Liver (tissue), 3 donors: Measurements from ENCODE around the gene AMBN.

Source experiments
- EGR1 ChIP-seq, 2 donors: IDR thresholded peaks; 2 replicates each; pipeline ENCODE4 v1.6.1; 2016 to 2018; ENCODE audit warnings: antibody characterized with exemption in 2 of 2, low read depth in 2 of 2
- FOXA1 ChIP-seq: IDR thresholded peaks from 2 replicates; pipeline ENCODE4 v1.6.1; 2016; ENCODE audit warnings: antibody characterized with exemption
- GABPA ChIP-seq, 2 donors: IDR thresholded peaks in 1 of 2; conservative IDR thresholded peaks in 1 of 2; 2 replicates each; pipeline ENCODE4 v1.6.1; 2016; ENCODE audit warnings: antibody characterized with exemption in 2 of 2, mild to moderate bottlenecking in 1 of 2, moderate library complexity in 1 of 2
- JUND ChIP-seq, 2 donors: IDR thresholded peaks; 2 replicates each; pipeline ENCODE4 v1.6.1; 2016; ENCODE audit warnings: antibody characterized with exemption in 2 of 2
- NR2F2 ChIP-seq: IDR thresholded peaks from 2 replicates; pipeline ENCODE4 v1.6.1; 2016; ENCODE audit warnings: antibody characterized with exemption
- RAD21 ChIP-seq, 2 donors: IDR thresholded peaks; 2 replicates each; pipeline ENCODE4 v1.6.1; 2016; ENCODE audit warnings: antibody characterized with exemption in 2 of 2, mild to moderate bottlenecking in 2 of 2
- RXRA ChIP-seq, 2 donors: IDR thresholded peaks; 2 replicates each; pipeline ENCODE4 v1.6.1; 2017 to 2018; ENCODE audit warnings: antibody characterized with exemption in 2 of 2, mild to moderate bottlenecking in 1 of 2
- SP1 ChIP-seq: IDR thresholded peaks from 2 replicates; pipeline ENCODE4 v1.6.1; 2018; ENCODE audit warnings: antibody characterized with exemption, mild to moderate bottlenecking
- TAF1 ChIP-seq: conservative IDR thresholded peaks from 2 replicates; pipeline ENCODE4 v1.6.1; 2016; ENCODE audit warnings: antibody characterized with exemption, mild to moderate bottlenecking
- TF ChIP-seq, protein P1 (sequence below): IDR thresholded peaks from 2 replicates; pipeline ENCODE4 v1.6.1; 2016; ENCODE audit warnings: antibody characterized with exemption
- TF ChIP-seq, protein P2 (sequence below): fragments of 150-350 bp; IDR thresholded peaks from 2 replicates; pipeline ENCODE4 v1.5.1; 2017; ENCODE audit warnings: improper control_type of control experiment, low read depth, low read length; ENCODE audit not compliant: missing input control
- TF ChIP-seq, protein P3 (sequence below): IDR thresholded peaks from 2 replicates; pipeline ENCODE4 v1.6.1; 2016; ENCODE audit warnings: antibody characterized with exemption
- TF ChIP-seq, protein P4 (sequence below): IDR thresholded peaks from 2 replicates; pipeline ENCODE4 v1.6.1; 2016; ENCODE audit warnings: antibody characterized with exemption, mild to moderate bottlenecking
- TF ChIP-seq, protein P5 (sequence below): IDR thresholded peaks from 2 replicates; pipeline ENCODE4 v1.6.1; 2016; ENCODE audit warnings: antibody characterized with exemption
- donor health status: healthy.
- donor health status: healthy.

DNA sequence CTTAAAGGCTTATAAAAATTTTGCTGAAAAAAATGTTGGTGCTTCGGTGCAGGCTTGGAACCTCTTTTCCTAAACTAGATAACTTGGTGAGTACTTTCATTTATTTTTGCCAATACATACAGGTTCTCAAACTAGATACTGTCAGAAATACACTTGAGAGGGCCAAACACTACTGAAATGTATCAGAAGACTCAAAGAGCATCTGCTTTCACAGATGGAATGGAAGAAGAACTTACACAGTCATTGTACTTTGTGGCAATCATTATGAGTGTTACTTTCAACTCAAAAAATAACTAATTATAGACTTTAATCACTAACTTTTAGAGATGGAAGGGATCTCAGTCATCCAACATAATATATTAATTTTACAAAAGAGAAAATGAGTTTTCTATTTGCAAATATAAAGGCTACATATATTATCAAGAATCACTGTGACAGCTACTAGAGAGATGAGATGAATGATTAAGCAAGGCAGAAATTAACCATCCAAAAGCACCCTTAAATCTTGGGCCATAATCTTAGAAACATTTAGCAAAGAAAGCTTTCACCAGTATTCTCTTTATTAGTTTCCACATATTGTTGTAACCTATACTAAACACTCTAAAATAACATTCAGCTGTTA is 37.5 kb downstream of the AMBN start:
- TF ChIP-seq, protein P1, sequence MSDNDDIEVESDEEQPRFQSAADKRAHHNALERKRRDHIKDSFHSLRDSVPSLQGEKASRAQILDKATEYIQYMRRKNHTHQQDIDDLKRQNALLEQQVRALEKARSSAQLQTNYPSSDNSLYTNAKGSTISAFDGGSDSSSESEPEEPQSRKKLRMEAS, result no peak
- TF ChIP-seq TAF1, result no peak
- no peak for TF ChIP-seq EGR1 (IDR thresholded peaks at IDR 0.05; ENCODE audit: low read depth in 2 of 2)
- TF ChIP-seq, protein P2, sequence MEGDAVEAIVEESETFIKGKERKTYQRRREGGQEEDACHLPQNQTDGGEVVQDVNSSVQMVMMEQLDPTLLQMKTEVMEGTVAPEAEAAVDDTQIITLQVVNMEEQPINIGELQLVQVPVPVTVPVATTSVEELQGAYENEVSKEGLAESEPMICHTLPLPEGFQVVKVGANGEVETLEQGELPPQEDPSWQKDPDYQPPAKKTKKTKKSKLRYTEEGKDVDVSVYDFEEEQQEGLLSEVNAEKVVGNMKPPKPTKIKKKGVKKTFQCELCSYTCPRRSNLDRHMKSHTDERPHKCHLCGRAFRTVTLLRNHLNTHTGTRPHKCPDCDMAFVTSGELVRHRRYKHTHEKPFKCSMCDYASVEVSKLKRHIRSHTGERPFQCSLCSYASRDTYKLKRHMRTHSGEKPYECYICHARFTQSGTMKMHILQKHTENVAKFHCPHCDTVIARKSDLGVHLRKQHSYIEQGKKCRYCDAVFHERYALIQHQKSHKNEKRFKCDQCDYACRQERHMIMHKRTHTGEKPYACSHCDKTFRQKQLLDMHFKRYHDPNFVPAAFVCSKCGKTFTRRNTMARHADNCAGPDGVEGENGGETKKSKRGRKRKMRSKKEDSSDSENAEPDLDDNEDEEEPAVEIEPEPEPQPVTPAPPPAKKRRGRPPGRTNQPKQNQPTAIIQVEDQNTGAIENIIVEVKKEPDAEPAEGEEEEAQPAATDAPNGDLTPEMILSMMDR, result no peak
- TF ChIP-seq FOXA1, result no peak
- no peak for TF ChIP-seq RAD21 (IDR thresholded peaks at IDR 0.05)
- TF ChIP-seq, protein P3, sequence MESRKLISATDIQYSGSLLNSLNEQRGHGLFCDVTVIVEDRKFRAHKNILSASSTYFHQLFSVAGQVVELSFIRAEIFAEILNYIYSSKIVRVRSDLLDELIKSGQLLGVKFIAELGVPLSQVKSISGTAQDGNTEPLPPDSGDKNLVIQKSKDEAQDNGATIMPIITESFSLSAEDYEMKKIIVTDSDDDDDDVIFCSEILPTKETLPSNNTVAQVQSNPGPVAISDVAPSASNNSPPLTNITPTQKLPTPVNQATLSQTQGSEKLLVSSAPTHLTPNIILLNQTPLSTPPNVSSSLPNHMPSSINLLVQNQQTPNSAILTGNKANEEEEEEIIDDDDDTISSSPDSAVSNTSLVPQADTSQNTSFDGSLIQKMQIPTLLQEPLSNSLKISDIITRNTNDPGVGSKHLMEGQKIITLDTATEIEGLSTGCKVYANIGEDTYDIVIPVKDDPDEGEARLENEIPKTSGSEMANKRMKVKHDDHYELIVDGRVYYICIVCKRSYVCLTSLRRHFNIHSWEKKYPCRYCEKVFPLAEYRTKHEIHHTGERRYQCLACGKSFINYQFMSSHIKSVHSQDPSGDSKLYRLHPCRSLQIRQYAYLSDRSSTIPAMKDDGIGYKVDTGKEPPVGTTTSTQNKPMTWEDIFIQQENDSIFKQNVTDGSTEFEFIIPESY, result no peak
- no peak for TF ChIP-seq RXRA (IDR thresholded peaks at IDR 0.05)
- no peak for TF ChIP-seq NR2F2
- TF ChIP-seq, protein P4, sequence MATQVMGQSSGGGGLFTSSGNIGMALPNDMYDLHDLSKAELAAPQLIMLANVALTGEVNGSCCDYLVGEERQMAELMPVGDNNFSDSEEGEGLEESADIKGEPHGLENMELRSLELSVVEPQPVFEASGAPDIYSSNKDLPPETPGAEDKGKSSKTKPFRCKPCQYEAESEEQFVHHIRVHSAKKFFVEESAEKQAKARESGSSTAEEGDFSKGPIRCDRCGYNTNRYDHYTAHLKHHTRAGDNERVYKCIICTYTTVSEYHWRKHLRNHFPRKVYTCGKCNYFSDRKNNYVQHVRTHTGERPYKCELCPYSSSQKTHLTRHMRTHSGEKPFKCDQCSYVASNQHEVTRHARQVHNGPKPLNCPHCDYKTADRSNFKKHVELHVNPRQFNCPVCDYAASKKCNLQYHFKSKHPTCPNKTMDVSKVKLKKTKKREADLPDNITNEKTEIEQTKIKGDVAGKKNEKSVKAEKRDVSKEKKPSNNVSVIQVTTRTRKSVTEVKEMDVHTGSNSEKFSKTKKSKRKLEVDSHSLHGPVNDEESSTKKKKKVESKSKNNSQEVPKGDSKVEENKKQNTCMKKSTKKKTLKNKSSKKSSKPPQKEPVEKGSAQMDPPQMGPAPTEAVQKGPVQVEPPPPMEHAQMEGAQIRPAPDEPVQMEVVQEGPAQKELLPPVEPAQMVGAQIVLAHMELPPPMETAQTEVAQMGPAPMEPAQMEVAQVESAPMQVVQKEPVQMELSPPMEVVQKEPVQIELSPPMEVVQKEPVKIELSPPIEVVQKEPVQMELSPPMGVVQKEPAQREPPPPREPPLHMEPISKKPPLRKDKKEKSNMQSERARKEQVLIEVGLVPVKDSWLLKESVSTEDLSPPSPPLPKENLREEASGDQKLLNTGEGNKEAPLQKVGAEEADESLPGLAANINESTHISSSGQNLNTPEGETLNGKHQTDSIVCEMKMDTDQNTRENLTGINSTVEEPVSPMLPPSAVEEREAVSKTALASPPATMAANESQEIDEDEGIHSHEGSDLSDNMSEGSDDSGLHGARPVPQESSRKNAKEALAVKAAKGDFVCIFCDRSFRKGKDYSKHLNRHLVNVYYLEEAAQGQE, result no peak
- no peak for TF ChIP-seq GABPA (IDR thresholded peaks at IDR 0.05 in 1 of 2, conservative IDR thresholded peaks at IDR 0.05 in 1 of 2)
- TF ChIP-seq SP1, result no peak
- TF ChIP-seq, protein P5, sequence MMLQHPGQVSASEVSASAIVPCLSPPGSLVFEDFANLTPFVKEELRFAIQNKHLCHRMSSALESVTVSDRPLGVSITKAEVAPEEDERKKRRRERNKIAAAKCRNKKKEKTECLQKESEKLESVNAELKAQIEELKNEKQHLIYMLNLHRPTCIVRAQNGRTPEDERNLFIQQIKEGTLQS, result no peak
- TF ChIP-seq JUND (IDR thresholded peaks at IDR 0.05), result no peak
